Stimulated activated CD4-positive, alpha-beta T cell treated with anti-CD3 and anti-CD28 coated beads, Interleukin-4, amount 100 ng/mL, for 24 hours (primary cell): Measurements from ENCODE around the gene KCNF1.

Experiments
- DNase-seq: peaks from one replicate; pipeline ENCODE4 v3.0.0-alpha.2; 2020

Gene KCNF1

GRCh38 chr2:10923965-10924364 lies 12.2 kb downstream of the KCNF1 start:
- no peak for DNase-seq

GRCh38 chr2:10924441-10924840 lies 12.7 kb downstream of the KCNF1 start:
- DNase-seq = no peak

- DNase-seq = no peak
Observed at GRCh38 chr2:10924859-10925258, 13.1 kb downstream of the KCNF1 start.

- DNase-seq = no peak
Observed at GRCh38 chr2:10926191-10926820, 14.6 kb downstream of the KCNF1 start.

DNA sequence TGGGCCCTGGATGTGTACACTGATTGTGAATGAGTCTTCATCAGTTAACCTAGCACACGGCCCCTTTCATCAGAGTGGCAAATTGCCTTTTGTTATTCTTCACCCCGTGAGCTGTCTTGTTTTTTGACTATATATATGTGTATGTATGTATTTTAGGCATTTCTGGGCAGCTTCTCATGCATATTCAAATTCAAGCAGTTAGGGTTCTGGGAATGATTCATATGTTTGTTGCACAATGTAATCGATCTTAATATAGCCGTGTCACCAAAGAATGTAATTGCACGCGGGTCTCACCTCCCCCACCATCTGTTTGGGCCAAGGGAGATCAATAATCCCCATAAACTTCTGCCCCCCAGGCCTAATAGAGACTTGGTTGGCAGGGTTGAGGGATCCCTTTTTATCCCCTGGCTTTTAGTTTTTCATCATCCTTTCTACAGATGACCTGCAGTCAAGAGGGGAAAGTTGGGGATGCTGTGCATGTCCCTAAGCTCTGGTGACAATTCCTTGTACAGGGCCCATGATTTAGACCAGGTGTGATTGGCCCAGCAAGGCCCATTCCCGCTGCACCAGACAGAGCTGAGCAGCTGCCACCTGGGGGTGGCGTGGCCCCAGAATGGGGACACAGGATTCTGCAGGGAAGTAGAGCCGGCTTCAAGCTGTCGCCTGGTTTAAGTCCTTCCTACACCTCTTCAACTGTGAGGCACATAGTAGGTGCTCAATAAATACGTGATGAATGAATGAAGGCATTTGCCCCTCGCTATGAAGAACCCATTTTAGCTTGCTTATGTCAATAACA lies 19.2 kb downstream of the KCNF1 start:
- DNase-seq = no peak

- DNase-seq = no peak
Observed at GRCh38 chr2:10931710-10932255, 20.0 kb downstream of the KCNF1 start.

DNA sequence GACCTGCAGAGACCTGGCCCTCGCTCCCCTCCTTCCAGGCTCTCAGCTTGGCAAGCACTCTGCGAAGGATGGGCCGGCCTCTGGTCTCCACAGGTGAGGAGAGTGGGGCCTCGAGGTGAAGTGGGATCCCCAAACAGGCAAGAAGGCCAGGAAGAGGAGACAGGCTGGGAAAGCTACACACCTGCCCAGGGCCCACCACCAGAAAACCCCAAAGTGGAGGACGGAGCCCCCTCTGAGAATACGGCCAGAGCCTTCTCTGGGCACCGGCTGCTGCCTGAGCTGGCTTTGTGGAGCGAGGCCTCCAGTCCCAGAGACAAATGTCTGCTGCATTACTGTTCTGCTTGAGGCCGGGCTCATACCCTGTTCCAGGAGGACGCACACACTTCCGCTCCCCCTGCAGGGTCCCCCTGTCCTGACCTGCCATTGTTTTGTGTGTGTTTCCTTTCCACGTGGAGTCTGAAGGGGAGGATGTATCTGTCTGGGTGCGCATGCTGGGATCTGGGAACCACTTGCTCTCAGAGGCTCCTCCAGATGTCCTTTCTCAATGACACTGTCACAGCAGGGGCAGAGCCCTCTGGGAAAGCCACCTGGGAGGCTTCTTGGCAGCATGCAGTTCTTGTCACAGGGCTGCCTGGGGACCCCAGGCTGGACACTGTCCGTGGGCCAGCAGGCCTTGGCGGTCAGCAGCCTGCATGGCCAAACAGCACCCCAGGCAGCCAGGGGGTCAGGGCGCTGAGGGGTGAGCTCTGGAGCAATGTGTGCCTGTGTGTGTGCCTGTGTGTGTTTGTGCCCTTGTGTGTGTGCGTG lies 20.8 kb downstream of the KCNF1 start:
- no peak for DNase-seq

DNA sequence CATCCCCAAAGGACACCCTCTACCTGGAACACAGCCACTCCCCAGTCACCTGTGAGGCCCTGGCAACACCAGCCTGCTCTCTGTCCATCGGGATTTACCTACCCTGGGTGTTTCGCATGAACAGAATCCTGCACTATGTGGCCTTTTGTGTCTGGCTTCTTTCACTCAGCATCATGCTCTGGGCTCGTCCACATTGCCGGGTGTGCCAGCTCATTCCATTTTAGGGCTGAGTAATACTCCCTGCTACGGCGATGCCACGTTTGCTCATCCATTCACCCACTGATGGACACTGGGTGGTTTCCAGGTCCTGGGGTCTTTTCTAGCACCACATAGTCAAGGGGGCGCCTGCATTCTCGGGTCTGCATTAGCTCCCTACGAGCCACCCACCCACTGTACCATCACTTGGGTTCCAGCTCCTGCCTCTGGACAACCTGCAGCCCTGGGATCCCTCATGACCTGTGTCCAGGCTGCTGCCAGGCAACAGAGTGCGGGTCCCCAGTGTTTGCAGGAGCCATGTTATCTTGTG lies 22.0 kb downstream of the KCNF1 start:
- DNase-seq = no peak

DNA sequence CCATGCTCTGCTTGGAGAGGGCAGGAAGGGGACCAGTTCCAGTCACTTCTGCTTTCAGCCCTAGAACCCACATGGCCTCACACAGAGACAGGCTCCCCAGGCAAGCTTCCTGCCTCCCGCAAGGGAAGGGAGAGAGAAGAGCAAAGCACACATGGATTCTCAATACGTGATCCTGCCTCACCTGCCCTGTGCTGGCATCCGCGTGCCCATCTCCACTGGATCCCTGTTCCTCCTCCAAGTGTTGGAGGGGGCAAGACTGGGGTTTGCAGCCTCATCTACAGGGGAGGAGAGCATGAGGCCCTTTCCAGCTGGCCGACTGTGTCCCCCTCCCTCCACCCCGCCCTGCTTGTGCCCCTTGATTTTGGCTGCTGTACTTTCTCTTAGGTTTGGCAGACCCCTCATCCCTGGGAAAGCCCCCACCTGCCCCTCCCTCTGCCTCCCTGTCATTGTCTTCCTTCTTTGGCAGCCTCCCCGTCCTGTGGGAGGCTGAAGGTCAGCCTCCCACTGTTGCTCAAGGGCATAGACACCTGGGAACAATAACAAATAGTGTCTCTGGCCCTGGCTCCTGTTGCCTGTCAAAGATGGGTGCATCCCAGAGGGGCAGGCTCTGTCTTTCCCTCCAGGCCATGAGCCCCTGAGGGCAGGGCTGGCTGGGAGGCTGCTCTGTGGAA lies 22.7 kb downstream of the KCNF1 start:
- DNase-seq = no peak

GRCh38 chr2:10934979-10935350 lies 23.2 kb downstream of the KCNF1 start:
- DNase-seq = no peak

- no peak for DNase-seq
Observed at GRCh38 chr2:10935366-10935918, 23.7 kb downstream of the KCNF1 start.

DNA sequence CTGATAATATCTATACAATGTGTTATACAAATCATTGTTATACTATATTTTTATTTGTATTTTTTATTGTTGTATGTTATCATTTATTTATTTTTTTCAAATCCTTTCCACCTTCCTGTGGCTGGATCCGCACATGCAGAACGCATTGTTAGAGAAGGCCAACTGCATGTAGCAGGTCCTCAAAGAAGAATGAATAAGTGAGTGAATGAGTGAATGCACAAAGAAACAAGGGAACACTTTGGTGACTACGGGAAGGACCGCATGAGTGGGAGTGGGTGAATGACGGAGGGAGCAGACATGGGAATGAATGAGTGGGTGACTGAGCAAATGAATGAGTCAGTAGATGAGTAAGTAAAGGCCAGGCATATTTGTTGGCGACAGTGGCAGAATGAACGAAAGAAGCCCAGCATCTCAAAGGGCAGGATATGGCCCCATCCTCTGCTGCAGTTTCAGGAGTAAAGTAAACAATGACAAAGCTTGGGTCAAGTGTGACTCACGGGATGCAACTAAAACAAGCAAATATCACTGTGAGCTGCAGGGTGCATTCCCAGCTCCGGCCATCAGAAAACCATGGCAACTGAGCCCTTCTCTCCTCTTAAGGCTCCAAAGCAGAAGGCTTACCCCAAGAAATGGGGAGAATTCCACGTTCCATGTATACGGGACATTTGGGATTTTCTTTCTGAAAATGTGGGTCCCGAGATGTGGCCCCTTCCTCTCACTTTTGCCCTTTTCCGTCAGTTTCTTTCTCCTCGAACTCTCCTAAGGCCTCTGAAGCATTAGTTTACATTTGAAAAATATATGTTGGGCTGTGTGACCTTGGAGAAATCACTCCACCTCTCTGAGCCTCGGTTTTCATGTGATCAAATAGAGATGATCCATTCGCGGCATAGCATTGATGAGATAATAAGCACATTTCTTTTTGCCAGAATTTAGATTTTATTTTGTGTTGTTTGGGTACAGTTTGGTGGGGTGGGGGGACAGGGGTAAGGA lies 24.5 kb downstream of the KCNF1 start:
- DNase-seq = no peak

DNA sequence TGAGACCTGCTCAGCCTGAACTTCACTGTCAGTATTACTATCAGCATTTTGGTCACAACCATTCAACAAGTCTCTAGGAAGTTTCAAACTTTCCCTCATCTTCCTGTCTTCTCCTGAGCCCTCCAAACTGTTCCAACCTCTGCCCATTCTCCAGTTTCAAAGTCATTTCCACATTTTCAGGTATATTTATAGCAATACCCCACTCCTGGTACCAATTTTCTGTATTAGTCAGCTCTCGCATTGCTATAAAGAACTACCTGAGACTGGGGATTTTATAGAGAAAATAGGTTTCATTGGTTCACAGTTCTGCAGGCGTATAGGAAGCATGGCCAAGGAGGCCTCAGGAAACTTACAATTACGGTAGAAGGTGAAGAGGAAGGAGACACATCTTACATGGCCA lies 27.3 kb downstream of the KCNF1 start:
- DNase-seq = no peak

DNA sequence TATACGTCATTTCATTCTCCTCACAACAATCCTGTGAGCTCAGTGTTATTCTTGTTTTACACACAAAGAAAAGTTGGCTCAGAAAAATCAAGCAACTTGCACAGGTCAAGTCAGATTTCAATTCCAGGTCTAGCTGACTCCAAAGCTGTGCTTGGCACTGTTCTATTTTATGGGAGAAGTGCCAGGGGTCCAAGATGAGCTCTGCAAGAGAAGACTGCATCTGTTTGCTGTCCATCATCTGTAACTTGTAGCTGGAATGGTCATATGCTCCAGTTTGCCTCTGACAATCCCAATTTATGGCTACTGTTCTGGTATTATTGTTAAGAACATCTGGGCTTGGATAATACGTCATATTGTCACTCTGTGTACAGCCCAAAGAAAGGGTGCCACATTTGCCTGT lies 28.9 kb downstream of the KCNF1 start:
- no peak for DNase-seq

DNA sequence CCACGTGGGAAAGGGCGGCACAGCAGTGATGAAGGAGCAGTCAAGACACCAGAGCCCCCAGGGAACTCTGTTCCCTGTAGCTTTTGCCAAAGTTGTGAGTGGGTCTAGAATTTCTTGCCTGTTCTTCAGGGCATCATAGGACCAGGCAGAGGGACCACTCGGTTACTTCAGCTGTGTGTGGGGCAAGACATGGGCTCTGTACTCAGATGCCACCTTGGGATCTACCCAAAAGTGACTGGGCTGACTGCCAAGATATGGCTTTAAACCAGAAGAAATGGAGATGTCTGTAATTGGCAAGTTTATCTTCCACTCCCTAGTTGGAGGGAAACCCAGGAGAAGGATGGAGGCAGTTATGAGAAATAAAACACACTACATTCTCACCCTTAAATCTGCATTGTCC lies 29.6 kb downstream of the KCNF1 start:
- DNase-seq = no peak

- DNase-seq = no peak
Observed at GRCh38 chr2:10944799-10945198, 33.1 kb downstream of the KCNF1 start.

DNA sequence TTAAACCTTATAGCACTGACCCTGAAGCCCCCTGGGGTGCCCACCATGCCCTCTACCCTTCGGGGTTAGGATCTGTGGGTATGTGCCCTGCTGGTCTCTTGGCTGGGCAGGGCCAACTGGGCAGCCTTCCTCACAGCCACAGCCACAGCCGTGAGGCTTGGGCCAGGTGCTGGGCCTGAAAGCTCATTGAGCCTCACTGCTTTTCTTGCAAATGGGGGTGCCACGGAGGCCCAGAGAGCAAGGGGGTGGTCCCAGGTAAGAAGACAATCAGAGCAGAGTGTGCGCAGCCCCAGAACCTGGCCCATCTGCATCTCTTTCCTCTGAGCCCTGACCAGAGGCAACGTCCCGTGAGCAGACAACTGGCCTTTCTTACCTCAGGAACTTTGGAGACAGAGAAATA lies 34.7 kb downstream of the KCNF1 start:
- no peak for DNase-seq

DNA sequence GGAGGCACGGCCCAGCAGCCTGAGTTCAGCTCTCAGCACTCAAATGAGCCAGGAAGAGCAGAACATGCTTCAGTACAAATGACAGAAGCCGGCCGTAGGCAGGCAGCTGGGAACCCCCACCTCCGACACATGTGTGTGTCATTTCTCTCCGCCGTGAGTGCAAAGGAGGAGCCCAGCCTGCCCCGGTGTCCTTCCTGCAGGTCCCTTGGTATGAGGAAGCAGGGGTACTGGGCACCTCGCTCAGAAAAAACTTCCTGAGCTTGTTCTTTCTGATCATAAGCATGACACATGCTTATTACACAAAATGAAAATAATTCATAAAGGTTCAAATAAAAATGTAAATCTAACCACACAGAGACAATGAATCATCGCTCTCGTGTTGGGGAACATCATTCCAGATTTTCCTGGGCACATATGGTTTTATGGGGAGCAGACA lies 35.3 kb downstream of the KCNF1 start:
- no peak for DNase-seq

DNA sequence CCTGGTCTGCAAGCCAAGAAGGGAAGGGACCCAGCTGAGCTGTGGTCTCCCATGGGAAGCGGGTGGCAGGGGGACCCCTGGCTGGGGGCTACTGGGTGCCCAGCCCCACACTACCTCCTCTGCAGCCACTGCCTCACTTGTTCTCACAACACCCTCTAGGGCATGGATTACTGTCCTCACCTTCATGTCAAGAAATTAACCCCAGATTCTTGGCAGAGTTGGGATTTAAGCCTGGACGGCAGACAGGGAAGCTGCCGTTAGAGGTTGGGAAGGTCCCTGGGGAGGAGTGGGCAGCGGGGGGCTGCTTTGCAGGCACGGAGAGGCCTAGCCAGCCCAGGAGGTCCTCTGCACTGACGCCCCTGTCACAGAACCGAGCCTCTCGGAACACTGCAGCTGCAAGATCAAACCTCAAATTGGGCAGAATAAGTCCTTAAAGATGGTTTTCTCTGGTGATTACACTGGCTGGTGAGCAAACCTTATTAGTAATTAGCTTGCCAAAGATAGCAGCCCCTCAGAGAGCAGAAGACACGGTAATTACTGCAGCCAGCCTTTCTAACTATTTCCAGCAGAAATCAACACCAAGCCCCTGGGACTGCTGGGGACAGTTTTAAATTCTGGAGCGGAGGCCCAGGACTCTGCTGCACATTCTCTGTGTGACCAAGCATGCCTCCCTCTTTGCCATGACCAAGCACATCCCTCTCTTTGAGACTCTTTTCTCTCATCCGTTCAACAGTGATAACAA lies 35.9 kb downstream of the KCNF1 start:
- no peak for DNase-seq

DNA sequence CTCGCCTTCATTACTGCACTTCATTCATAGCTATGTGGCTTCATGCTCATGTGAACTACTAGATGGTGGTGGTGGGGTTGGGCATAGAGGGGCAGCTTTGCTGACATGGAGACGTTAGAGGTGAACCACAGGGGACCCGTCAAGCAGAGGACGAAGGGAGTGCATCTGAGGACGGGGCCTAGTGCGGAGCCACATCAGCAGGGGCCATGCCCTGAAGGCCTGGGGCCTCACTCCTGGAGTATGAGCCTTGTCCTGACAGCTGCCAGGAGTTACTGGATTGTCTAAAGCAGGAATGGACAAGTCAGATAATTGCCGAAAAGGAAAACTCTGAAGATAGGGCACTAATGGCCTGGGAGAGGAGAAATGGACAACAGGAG lies 36.4 kb downstream of the KCNF1 start:
- no peak for DNase-seq
